Central memory CD4-positive, alpha-beta T cell (primary cell): ENCODE data around the gene SEPTIN10.
"Not testable (repeated sequence)": the region's sequence is repeated elsewhere in the genome, so short reads cannot be mapped to it uniquely, and the experiment has no call there.

Experiments
- DNase-seq: peaks from one replicate; pipeline ENCODE4 v3.0.0; 2022

SEPTIN10 gene

DNA sequence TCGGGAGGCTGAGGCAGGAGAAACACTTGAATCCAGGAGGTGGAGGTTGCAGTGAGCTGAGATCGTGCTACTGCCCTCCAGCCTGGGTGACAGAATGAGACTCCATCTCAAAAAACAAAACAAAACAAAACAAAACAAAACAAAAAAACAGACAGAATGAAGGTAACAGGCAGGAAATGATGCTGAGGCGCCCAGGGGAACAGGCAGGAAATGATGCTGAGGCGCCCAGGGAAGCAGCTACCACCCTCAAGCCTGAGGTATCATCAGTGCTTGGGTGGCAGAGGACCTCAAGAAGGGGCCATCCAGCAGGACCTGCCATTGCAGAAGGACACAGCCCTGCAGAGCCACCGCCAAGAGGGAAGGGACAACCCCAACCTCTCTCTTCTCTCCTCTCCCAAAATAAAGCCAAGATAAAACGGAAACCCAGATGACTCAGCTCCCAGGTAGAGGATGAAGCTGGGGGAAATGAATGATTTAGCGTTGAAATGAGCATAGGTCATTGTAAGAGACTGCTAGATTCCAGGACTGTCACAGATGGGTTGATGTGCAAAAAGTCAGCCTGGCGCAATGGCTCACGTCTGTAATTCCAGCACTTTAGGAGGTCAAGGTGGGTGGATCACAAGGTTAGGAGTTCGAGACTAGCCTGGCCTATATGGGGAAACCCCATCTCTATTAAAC is 19.7 kb upstream of the SEPTIN10 start:
- no peak for DNase-seq

DNA sequence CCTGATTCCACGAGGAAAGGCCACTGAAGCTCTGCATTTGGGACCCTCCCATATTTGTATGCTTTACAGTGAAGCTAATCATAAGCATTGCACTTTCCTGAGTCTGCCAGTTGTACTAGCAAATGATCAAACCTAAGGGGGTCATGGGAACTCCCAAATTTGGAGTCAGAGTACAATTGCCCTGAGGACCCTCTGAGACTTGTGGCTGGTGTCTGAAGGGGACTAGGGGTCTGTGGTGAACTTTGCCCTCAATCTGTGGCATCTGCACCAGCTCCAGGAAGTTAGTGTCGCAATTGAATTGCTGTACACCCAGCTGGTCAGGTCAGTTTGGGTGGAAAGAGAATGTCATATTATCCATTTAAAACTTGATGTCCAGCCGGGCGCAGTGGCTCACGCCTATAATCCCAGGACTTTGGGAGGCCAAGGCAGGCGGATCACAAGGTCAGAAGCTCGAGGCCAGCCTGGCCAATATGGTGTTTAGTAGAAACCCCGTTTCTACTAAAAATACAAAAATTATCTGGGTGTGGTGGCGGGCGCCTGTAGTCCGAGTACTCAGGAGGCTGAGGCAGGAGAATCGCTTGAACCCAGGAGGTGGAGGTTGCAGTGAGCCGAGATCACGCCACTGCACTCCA is 18.5 kb upstream of the SEPTIN10 start:
- DNase-seq, result no peak

DNA sequence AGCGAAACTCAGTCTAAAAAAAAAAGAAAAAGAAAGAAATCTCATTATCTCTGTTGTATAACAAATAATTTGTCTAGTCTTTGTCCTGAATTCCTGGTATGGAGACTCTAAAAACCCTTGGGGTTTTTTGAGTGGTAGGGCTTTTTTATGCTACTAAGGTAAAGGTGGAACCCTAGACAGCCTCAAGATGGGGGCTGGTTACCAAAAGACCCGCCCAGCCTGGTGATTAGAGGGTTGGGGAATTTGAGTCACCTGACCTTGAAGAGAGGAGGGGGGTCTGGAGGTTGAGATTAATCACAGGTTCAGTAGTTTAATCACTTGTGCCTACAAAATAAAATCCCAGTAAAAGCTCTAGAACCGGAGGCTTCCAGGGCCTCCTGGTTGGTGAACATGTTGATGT is 18.0 kb upstream of the SEPTIN10 start:
- DNase-seq, result no peak

DNA sequence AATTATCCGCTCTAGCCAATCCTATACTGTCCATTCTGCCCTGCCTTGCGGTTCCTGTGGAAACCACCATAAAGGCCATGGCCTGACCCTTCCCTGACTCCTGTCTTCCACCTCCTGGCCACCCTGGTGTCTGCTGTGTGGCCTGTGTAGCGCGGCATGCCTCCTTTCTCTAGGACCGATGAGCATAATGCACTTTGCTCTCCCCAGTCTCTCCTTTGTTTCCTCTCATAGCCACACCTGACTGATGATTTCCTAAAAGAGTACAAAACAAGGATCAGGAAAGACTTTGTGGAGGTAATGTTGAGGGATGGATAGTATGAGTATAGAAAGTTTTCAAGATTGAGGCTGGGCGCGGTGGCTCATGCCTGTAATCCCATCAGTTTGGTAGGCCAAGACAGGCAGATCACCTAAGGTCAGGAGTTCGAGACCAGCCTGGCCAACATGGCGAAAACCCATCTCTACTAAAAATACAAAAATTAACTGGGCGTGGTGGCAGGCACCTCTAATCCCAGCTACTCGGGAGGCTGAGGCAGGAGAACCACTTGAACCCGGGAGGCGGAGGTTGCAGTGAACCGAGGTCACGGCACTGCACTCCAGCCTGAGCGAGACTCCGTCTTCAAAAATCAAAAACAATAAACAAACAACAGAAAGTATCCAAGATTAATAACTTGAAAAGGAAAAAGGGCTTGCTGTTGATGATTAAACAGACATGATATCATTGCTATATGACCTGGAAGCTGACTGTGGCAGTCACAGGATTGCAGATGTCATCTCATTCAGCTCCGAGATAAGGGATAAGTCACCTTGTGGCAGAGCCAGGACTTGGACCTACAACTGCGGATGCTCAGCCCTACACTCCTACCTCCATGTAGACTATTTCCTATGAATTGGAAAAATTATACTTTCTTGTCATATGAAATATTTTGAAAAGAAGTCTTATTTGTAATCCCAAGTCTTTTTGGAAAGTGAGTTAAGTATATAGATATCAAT is 17.0 kb upstream of the SEPTIN10 start:
- no peak for DNase-seq

DNA sequence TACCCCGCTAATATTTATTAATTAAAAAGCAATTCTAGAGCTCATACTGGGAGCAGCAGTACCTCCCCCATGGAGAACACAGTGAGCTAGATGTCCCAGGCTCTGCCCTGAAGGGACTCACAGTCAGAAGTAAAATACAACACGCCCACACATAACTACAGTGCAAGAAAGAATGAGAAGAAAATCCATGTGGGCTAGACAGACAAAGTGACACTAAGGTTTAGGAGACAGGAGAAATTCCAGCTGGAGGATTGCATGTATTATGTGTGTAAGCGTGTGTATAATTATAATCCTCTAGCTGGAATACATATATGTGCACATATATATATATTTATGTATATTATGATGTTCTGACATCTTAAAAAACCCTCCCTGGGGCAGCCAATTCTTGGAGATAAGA is 16.1 kb upstream of the SEPTIN10 start:
- DNase-seq, result no peak

DNA sequence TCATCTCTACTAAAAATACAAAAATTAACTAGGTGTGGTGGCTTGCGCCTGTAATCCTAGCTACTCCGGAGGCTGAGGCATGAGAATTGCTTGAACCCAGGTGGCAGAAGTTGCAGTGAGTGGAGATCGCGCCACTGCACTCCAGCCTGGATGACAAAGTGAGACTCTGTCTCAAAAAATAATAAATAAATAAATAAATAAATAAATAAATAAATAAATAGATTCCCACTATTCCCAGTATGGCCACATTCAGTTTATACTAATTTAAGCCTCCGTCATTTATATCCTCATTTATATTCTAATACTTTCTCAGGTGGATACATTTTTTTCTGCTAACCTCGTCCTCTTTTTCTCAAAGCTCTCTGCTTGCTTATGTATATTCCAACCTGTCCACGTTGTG is 14.6 kb upstream of the SEPTIN10 start:
- DNase-seq, result not testable (repeated sequence)

DNA sequence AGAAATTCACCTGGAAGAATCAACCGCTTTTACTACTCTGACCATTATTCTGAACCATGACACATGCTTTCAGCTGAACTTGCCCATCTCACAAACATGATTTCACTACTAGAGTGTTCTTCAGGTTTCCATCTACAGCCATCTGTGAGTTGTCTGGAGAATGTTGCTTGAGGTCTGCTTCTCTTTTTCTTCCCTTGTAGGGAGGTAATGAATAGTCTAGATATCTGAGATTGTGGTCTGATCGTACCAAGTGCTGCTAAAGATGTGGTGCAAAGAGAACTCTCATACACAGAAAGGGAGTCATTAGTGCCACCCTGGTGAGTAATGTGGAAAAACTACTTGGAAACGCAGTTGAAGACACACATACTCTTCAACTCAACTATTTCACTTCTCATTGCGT is 10.6 kb upstream of the SEPTIN10 start:
- DNase-seq, result no peak

DNA sequence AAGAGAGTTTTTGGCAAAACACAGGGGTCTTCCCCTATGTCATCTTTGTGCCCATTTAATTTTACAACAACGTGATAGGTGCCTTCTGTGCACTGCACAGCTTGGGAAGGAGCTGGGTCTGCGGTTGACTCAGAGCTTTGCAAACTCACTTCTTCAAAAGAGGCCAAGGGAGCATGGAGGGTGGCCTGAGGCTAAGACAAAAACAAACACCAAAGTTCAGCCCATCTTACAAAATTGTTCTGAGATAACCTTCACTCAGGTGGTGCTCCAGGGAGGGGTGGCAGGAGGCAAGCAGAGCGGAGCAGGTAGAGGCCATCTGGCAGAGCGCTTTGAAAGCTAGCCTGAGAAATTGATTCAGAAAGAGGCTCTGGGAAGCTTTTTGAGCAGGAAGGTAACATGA is 10.2 kb upstream of the SEPTIN10 start:
- no peak for DNase-seq

DNA sequence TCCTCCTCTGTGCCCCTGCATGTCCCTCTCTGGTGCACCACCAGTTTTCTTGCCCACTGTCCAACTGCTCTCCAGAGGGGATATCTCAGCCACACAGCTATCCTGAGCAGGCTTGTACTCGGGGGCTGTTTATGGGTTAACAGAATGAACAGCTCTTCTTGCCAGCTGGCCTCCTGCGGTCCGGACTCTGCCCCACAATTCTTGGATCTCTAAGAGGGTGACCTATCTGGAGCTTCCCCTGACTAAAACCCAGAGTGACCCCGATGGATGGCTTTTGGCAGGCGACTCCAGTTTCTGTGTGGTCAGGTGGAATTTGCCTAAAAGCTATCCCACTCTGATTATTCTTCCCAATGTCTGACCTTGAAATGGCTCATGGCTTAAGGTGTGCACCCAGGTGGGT is 9.5 kb upstream of the SEPTIN10 start:
- no peak for DNase-seq

DNA sequence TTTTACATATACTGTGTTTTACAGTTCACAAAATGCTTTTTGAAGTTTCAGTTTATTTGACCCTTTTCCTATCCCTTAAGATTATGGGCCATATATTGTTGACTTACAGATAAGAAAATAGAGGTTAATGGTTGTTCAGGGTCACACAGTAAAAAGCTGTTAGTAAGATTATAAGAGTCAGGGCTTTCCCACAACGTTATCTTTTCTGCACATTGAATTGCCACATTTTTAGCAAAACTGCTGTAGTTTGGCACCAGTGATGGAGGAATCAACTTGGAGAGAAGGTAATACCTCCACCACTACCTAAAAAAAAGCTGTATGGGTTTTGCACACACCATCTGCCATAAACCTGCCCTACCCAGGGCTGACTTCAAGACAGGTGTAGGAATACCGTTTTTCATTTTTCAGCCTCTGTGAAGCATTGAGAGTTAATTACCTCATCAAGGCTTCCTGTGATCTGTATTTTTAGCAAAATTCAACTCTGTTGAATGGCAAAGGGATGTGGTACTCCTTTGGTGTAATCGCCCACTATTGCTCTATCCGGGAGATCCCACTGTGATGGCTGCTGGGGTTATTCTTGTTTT is 5.4 kb upstream of the SEPTIN10 start:
- no peak for DNase-seq

DNA sequence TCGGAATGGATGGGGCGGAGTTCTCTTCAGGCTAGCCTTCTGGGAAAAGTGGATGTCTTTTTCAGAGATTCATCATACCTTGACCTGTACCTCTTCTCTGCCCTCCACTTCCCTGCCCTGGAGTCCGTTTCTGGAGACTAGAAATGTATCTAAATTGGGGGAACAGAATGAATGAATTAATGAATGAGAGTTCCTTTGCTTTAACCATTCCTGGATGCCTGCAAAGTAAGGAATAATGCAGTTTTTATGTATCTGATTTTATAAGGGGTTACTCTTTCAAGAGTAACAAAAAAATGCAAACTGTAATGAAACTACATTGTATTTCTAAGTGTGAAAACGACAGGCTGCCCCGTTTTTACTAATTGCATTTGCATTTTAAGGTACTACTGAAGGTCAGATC is 2.4 kb upstream of the SEPTIN10 start:
- DNase-seq, result no peak

DNA sequence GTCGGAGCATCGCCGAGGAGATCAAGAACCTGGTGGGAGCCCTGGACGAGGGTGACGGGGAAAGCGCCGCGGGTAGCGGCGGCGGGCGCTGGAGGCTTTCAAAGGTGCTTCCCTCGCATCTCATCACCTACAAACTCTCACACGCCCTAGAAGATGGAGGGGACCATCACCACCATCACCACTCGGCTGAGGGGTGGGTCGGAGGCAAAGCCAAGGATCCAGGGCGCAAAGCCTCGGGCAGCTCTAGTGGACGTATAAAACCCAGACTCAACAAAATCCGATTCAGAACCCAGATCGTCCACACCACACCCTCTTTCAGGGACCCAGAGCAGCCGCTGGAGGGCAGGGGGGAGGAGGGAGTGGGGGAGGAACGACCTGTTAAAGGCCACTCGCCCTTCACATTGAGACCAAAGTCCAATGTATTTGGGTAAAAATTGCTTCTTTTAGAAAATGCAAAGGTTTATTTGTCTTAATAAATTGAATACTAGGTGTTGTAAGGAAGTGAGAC is 1.9 kb upstream of the SEPTIN10 start:
- no peak for DNase-seq

DNA sequence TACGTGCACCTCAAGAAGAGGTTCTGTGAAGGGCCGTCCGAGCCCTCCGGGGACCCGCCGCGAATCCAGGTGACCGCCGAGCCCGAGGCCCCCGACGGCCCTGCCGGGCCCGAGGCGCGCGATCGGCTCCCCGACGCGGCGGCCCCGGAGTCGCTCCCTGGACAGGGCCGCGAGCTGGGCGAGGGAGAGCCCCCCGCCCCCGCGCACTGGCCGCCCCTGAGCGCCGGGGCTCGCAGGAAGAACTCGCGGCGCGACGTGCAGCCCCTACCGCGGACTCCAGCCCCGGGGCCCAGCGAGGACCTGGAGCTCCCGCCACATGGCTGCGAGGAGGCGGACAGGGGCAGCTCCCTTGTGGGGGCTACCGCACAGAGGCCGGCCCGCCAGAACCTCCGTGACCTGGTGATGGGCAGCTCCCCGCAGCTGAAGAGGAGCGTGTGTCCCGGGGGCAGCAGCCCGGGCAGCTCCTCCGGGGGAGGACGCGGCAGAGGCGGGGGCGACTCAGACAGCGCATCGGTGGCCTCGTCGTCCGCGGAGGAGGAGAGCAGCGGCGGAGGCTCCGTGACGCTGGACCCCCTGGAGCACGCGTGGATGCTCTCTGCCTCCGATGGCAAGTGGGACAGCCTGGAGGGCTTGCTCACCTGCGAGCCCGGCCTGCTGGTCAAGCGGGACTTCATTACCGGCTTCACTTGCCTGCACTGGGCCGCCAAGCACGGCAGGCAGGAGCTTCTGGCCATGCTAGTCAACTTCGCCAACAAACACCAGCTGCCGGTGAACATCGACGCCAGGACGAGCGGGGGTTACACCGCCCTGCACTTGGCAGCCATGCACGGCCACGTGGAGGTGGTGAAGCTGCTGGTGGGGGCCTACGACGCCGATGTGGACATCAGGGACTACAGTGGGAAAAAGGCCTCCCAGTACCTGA is 1.2 kb upstream of the SEPTIN10 start:
- DNase-seq, result no peak

DNA sequence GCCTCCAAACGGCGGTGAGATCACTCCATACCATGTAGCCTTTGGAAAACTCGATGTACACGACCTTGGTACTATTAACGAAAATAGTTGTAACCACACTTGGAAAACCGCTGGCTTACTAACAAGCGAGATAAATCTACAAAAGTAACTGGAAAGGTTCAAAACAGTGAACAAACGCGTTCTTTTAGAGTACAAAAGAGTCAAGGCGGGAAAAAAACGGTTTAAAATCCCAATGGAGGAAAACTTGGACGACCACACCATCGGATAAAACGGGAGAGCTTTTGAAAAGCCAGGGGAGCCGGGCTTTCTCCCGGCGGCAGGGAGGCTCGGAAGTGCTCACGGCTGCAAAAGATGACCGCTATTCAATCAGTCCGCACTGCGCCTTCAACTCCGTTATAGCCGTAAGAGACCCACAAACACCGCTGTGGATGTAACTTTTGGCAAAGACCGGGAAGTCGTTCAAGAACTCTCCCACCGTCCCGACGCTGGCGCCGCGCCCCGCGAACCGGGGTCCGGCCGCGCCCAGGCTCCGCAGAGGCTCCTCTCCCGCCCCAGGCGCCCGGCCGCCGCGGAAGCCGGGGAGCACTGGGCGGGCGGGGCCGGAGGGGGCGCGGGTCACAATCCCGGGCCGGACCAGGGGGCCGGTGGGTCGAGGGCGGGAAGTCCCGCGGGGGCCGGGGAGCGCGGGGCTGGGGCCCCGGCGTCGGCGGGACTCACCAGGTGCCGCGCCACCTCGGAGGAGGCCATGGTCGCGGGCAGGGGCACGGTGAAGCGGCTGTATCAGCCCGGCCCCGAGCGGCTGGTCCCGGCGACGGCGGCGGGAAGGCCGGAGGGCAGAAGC is 465 bp downstream of the SEPTIN10 start:
- no peak for DNase-seq

DNA sequence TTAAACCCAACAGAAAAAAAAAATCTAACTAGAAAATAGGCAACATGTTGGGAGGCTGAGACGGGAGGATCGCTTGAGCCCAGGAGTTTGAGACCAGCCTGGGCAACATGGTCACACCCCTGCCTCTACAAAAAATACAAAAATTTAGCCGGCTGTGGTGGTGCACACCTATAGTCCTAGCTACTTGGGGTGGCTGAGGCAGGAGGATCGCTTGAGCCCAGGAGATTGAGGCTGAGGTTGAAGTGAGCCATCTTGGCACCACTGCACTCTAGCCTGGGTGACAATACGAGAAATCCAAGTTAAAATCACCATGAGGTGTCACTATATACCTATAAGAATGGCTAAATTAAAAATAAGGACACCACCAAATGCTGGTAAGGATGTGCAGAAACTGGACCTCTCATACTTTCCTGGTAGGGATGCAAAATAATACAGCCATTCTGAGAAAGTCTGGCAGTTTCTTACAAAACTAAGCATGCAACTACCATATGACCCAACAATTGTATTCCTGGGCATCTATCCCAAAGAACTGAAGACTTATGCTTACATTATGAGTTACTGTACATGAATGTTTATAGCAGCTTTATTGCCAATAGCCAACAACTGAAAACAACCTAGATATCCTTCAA is 2.2 kb downstream of the SEPTIN10 start:
- no peak for DNase-seq

DNA sequence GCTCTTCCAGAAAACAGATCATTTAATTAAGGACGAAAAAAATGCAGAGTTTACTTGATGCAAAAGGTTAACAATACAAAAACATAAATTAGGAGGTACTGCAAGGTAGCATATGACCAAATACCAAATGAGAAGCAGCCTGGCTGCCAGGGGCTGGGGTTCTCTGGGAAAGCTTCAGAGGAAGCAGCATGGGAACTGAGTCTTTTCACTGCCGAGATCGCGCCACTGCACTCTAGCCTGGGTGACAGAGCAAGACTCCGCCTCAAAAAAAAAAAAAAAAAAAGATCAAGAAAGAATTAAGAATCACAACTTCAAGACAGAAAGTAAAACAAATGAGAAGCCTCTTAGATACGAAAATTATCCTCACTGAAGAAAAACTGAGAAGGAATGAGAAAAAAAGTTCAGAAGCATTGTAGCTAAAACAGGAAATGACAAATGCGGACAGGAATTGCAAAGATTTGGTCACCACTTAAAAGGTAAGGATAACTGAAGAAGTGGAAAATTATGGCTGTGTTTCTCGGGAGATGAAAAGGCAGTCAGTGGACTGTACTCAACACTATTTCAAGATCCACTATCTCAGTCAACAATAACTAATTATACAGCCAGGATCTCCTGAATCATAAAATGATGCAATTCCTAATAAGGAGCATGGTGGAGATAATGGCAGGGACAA is 4.3 kb downstream of the SEPTIN10 start:
- no peak for DNase-seq

DNA sequence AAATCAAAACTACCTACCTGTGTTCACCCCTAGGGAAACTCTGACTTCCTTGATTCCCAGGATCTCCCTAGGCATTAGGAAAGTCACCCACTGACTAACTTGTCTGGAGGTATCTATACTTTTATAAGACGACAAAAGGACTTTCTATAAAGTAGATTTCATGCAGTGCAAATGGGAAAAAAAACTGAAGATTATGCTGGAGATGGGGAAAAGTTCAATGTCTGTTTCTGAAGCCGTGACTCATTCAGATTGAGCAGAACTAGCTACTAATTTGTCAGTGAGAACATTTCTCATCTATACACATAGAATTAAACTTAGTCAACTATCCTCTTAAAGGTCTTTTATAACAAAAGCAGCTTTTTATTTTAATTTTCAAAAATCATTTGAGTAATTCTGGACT is 6.0 kb downstream of the SEPTIN10 start:
- DNase-seq, result no peak

DNA sequence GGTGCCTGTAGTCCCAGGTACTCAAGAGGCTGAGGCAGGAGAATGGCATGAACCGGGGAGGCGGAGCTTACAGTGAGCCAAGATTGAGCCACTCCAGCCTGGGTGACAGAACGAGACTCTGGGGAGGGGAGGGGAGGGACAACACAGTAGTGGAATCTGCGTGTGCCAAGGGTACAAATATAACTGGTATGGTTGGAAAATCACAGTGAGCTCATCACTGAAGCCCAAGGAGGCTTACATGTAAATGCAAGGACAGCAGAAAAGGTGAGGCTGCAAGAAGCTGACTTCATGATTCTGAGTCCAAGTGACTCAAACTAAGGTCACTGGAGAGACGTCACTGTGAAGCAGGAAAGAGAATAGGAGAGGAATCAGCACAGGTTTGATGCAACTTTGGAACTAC is 9.2 kb downstream of the SEPTIN10 start:
- DNase-seq, result no peak

DNA sequence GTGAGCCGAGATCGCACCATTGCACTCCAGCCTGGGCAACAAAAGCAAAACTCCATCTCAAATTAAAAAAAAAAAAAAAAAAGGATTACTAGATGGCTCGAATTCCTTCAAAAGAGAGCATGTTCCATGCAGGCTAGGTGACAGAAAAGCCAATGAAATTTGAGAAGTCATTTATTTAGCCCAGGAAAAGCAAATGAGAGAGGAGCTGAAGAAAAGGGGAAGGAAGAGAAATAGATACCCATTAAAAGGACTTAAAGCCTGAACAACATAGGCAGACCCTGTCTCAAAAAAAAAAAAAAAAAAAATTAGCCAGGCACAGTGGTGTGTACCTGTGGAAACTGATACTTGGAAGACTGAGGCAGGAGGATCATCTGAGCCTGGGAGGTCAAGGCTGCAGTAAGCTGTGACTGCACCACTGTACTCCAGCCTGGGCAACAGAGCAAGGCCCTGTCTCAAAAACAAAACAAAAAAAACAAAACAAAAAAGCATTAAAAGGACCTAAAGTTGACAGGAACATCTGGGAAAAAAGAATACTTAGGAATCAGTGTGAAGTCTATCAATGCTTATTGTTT is 11.1 kb downstream of the SEPTIN10 start:
- DNase-seq, result no peak

DNA sequence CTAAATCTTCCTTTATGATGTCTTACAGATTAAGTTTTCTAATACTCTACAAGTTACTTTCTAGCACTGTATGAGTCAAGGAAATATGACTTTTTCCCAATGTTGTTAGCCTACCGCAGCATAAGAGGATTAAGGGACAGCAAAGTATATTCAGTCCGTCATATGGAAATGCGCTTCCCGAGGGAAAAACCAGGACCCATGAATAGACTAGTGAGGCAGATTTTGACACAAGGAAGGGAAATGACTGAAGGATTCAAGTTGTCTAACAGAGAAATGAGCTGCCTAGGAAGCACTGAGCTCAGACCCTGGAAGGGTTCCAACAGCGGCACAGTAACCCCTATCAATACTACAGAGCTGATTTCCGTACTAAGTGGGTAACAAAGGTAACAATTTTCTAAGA is 12.0 kb downstream of the SEPTIN10 start:
- DNase-seq, result no peak
